ENCODE measurements around the gene KLK14. TPM values are rescaled to one million over a fixed set of nuclear protein-coding genes. Genes with fewer than 3 reads are reported as not detected.
A peak's percentile ranks its signal among the peaks of the same experiment; 100 is the strongest.

KLK14 gene
- total RNA-seq, 1 donor from 2014 or later = not detected

DNA sequence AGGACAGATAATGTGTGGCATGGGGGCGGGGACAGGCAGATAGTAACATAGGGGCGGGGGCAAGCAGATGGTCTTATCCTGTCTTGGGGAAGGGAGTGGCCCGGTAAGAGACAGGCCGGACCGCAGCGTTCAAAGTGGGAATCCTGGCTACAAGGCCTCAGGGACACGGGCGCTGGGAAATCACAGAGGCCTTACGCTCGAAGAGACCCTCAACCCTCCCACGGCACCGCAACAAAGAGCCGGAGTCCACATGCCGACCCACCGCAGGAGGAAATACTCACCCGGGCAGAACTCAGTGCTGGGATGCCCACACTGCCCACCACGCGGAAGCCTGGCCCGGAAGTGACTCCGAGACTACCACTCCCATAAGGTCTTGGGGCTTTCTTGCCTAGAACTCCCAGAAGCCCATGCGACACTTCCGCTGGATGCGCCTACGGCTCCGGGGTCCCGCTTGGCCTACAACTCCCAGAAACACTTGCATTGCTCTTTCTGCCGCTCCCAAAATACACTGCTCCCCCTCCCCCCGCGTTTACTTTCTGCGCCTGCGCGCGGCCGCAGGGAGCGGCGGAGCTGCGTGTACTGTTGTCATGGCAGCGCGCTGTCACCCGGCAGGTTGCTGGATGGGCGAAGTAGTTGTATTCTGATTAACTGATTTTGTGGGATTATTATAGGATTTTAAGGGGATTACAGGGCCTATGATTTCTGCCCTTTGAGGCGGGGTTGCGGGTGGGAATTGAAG is 25.5 kb upstream of the KLK14 start, which contains the start of gene CTU1:
Gene CTU1, minus strand, starts transcription at position 344 of the 739 bp plus-strand sequence. CDS start 3,840 bp downstream, outside the sequence.
- peak; percentile 98 for DNase-seq (ENCODE audit: low read depth, low spot score)

DNA sequence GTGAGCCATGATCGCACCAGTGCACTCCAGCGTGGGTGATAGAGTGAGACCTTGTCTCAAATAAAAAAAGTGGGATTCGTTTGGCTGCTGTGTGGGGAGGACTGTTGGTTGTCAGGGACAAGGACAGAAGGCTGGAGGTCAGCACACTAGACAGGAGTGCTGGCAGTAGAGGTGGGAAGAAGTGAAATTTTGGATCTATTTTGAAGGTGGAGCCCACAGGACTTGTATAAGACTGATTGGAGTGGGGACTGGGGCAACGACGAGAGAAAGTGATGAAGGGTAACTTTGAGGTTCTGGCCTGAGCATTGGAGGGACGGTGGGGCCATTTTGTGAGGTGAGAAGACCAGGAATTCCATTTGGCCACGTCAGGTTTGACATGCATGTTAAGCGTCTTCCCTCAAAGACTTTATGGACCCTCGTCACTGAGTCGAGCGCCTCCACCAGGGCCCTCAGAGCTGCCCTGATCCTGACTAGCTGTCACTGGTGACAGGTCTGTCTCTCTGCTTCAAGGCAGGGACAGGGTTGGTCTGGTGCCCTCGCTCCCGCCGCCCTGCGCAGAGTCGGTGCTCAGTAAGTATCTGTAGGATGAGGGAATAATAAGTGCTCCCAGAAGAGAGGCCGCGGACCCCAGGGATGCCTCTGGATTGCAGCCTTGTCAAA is 24.8 kb upstream of the KLK14 start:
- DNase-seq (ENCODE audit: low read depth, low spot score) = no peak

DNA sequence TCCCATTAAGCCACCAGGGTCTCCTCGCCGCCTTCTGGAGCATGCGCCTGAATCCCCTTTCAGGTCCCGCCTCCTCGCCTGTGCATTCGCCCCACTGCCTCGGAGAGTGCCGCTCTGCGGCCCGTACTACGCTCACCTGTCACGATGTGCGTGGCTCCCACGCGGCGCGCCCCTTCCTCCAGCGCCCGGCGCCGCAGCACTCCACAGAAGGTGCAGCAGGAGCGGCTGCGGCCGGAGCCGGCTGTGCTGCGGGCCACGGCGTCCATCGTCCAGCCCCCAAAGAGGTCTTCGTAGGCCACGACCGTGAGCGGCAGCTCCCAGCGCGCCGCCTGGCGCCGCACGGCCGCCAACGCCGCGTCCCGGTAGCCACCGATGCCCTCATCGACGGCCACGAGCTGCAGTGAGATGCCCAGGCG is 21.2 kb upstream of the KLK14 start:
- no peak for DNase-seq (ENCODE audit: low read depth, low spot score)

DNA sequence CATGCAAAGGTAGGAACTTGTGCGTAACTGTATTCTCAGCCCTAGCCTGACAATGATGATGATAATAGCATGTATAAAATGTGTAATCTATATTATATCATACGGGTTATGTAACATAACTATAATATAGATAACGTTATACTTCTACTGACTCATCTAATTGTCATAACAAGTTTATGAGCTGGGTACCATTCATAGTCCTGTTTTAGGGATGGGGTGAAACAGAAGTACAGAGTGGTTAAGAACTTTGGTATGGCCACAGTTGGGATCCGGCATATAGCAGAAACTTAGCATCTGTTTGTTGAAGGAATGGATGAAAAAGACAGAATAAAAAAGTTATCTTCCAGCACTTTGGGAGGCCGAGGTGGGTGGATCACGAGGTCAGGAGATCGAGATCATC is 20.3 kb upstream of the KLK14 start:
- DNase-seq (ENCODE audit: low read depth, low spot score) = no peak

DNA sequence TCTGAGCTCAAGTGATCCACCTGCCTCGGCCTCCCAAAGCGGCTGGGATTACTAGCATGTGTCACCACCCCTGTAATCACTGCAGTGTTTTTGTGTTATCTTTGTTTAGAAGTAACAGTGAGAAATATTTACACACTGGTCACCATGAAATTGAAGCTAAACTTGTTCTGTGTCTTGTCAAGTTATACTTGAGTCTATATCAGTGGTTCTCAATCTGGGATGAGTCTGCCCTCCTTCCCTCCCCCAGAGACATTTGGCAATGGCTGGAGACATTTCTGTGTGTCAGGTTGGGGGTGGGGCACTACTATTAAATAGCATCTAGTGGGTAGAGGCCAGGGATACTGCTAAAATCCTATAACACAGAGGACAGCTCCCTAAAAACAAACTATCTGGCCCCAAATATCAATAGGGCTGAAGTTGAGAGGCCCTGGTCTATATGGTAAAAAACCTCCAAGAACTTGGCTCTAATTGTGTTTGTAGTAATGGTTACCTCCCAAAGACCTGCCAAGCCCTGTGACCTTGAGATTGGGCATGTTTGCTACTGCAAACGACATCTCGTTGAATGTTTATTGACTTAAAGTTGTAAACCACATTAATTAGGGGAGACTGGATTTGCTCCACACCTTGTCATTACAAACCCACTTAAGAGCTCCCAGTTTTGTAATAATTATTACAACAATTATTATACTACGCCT is 18.6 kb upstream of the KLK14 start:
- DNase-seq (ENCODE audit: low read depth, low spot score) = no peak

DNA sequence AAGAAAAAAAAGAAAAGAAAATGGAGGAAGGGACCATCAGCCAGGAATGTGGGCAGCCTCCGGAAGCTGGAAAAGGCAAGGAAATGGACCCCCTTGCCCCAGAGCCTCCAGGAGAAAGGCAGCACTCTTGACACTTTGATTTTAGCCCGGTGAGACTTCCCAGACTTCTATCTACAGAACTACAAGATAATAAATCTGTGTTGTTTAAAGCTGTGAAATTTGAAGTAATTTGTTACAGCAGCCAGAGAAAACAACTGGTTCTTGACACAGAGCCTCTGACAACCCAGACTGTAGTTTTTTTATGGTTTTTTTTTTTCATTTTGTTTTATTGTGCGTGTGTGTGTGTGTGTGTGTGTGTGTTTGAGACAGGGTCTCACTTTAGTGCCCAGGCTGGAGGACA is 17.9 kb upstream of the KLK14 start:
- DNase-seq (ENCODE audit: low read depth, low spot score) = no peak

DNA sequence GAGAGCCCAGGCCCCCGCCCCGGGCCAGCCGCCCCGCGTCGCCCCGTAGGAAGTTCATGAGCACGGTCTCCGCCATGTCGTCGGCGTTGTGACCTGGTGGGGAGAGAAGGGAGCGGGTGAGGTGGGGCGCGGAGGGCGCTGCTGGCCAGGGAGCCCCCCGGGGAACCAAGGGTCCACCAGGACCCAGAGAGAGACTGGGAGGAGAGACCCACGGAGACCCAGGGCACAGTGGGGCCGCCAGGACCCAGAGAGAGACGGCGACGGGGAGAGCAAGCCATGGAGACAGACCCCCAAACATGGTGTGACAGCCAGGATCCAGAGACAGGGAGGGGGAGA is 16.3 kb upstream of the KLK14 start:
- DNase-seq (ENCODE audit: low read depth, low spot score) = no peak

DNA sequence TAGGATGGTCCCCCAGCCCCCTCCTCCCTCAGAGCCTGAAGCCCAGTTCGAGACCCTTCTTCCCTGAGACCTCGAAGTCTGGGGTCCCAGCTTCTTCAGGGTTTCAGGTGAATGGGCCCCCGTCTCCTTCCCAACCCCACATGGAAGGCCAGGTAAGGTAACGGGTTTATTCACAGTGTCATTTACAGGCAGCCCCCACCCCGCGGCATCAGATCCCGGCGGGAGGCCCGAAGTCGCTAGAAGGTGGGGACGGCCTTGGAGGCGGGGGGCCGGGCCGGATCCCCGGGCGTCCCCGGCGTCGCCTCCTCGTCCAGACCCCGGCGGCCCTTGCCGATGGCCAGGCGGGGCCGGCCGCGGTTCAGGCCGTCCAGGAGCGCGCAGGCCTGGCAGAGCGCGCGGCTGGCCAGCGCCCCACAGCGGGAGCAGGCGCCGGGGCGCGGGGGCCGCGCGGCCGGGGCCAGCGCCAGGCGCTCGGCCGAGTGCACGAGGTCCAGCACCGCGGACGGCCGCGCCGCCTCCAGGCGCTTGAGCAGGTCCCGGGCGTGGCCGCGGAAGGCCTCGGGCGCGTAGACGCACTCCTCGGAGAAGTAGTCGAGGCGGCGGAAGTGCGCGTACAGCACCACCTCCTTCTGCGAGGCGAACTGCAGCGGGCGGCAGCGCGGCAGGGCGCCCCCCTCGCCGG is 15.8 kb upstream of the KLK14 start:
- DNase-seq (ENCODE audit: low read depth, low spot score) = no peak

DNA sequence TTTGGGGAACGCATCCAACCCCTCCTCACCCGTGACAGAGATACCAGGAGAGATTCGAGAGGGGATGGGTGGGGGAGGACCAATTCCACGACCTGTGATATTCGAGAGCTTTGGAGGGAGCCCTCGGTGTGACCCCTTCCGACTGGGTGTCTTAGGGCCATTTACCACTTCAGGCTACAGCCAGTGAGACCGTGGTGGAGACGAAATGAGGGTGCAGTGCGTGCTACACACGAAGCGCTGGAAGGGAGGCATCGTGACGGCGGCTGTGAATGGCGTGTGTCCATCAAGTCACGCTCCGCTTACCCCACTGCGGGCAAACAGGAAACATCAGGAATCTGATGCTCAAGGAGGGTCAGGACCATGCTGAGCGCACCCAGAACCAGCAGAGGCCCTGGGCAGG is 15.1 kb upstream of the KLK14 start:
- DNase-seq (ENCODE audit: low read depth, low spot score) = no peak

DNA sequence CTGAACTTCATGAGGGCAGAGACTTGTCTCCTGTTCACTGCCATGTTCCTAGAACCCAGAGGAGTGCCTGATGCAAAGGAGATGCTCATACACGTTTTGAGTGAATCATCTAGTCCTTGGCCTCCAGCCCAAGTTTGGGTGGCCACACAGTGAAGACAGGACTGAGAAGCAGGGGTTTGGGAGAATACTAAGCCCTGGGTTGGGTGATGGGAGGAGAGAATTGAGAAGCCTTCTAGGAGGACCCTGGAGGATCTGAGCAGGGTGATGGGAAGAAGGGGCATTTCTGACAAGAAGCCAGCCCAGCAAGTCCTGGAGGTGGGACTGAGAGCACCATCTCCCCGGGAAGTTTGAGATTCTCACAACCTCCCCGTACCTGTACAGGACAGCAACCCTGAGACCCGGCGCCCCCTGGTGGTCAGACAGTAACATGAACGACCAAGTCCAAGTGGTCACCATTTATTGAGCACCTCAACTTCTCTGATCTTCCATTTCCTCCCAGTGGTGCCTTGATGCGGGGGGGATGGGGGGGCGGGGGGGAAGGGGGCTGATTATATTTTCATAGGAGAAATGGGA is 14.6 kb upstream of the KLK14 start:
- no peak for DNase-seq (ENCODE audit: low read depth, low spot score)

DNA sequence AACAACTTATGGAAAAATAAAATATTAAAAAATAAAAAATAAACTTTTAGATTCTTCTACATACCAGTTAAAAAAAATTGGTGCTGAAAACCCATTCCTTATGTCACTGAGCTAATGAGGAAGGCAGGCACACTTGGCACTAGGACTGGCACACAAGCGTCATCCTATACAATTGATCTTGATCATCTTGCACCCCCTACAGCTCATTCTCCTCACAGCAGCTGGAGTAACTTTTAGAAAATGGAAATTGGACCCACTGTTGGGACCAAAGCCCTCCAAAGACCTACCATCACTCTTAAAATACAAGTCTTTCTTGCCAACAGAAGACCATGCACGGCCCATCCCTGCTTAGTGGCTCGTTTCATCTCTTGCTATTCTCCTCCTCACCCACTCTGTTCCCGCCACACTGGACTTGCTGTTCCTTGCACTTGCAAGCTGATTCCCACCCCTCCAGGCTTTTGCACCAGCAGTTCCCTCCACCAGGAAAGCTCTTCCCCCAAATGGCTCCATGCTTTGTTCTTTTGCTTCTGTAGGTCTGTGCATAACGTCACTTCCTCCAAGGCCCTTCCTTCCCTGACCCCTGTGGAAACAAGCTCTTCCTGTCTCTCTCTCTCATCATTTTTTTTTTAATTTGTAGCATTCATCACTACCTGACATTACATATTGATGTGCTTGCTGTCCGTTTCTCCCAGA is 13.9 kb upstream of the KLK14 start:
- DNase-seq (ENCODE audit: low read depth, low spot score) = no peak

DNA sequence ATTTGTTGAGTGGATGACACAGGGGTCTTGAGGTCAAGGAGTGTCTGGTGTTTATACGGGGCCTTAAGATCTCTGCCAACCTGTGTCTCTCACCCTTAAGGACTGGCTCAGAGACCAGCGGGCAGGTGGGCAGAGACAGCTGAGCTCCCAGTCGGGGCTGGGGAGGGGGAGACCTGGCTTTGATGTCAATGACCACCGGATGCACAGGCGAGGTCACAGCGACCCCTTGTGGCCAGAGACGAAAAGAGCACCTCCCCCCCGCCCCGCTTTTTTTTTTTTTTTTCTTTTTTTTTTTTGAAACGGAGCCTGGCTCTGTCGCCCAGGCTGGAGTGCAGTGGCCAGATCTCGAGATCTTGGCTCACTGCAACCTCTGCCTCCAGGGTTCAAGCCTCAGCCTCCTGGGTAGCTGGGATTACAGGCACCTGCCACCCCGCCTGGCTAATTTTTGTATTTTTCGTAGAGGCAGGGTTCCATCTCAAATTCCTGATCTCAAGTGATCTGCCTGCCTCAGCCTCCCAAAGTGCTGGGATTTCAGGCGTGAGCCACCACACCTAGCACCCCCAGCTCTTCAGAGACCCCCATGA is 12.1 kb upstream of the KLK14 start:
- no peak for DNase-seq (ENCODE audit: low read depth, low spot score)

DNA sequence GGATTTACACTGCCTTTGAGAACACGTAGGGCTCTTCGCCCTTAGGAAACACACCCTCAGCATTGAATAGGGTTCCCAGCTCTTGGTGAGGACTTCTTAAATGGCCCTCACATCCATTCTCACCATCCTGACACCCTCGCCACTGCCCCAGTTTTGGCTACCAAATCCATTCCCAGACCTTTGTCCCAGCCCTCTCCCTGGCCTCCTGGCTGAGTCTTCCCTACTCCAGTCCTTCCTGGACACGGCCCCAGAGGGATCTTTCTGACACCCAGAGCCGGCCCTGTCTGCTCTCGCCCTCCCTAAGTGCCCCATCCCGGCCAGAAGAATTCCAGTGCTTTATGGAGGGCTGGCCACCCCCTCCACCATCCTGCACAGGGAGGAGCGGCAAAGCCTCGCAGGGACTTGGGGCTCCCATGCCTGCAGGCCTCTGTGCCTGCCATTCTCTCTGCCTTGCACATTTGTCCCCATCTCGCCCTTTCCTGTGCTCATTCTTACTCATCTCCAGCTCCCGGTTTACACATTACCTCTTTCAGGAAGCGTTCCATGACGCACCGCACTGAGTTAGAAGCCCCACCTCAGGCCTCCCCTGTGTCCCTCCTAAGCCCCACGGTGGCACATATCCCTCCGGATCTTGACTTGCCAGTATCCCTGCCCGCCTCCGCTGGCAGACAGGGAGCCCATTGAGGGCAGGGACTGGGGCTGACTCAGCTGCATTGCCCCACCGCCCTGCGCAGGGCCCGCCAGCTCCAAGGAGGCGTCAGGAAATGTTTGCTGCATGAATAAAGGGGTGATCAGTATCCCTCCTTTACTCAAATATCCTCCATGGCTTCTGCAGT is 11.0 kb upstream of the KLK14 start:
- no peak for DNase-seq (ENCODE audit: low read depth, low spot score)

DNA sequence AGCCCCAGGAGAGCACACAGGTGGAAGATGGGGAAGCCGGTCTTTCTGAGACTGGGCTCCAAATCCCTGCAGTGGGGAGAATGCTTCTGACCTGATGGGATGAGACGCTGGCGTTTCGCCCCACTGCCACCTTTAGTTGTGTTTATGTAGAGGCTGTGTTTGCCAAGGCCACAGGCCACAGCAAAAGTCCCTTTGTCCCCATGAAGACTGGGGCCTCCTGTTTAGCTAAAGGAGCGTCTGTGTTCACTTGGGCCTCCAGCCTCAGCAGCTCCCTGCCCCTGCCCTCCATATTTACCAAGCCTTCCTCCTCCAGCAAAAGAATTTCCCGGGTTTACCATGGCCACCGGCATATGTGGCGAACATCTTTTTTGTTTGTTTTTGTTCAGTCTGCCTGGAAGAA is 10.4 kb upstream of the KLK14 start:
- DNase-seq (ENCODE audit: low read depth, low spot score) = no peak

DNA sequence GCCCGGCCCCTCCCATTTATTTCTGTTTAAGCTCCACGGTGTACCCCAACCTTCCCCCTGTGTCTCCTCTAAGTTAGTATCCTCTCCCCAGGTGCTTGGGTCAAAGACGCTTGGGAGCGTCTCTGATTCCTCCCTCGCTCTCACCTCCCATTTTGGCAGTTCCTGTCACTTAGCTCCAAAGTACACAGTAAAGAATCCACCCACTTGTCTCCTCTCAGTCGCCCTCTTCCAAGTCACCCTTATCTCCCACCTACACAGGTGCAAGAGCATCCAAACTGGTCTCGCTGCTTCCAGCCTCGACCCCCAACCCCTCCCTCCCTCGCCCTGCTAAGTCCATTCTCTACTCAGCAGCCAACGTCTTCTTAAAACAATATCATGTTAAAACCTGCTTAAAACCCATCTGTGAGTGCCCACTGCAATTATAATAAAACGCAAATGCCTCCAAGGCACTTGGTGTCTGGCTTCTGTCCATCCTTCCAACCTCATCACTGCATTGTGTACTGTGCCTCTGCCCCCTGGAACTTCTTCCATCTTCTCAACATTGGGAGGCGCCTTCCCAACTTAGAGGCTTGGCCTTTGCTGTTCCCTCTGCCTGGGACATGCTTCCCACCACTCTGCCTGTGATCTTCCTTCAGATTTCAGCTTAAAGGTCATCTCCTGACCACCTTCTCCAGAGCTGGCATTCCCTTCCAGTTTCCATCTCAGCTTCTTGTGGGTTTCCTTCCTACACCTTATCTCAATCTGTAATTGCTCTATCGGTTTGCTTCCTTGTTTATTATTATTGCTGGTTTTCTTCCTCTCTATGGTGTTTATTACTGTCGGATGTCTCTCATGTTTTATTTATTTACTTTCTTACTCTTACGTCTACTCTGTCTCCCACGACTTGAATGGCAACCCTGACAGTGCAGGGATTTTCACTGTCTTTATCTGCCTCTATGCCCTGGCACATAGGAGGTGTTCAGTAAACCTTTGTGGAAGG is 9.5 kb upstream of the KLK14 start:
- no peak for DNase-seq (ENCODE audit: low read depth, low spot score)

DNA sequence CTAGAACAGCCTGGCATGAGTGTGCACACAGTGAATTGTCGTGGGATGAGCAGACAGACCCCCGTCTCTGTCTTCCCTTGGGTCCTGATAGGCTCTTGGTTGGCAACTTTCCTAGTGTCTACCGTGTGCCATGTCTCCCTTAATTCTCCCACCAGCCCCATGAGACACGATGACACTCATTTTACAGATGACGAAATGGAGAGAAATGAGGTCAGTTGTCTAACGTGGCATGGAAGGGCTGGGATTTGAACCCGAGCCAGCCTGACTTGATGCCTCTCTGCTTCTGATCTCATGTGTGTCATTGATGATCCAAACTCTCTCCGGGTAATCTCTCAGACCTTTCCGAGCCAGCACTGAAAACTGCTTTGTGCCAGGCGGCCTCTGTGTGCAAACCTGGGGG is 8.4 kb upstream of the KLK14 start:
- DNase-seq (ENCODE audit: low read depth, low spot score) = no peak

DNA sequence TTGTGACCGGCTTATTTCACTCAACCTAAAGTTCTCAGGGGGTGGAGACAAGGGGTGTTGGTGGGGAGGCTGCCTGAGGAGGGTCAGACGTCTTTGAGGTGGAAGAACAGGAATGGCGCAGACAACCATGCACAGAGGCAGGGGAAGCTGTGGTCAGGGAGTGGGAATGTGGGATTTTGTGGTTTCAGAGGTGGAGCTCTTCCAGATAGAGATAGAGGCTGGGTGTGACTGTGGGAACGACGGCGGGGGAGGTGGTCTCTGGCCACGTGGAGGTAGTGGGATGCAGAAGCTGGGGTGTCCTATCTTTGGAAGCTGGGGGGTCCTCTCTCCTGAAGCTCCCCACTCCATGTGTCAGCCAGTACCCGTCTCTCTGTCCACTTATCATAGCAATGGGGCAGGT is 7.8 kb upstream of the KLK14 start:
- no peak for DNase-seq (ENCODE audit: low read depth, low spot score)

DNA sequence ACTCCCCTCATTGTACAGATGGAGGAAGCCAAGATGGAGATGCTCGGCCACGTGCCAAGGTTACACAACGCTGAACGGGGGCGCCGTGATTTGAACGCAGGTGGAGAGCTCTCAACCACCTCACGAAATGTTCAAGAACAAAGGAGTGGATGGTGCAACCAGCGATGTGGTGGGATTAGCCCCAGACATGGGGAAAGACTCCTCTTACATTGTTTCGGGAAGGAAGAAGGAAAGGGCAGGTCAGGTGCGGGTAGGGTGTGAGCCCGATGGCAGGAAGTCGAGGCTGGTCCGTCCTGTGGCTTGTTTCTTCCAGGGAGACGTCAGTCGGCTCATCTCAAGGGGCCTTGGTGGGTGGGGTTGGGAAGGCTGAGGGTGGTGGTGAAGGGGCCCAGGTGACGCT is 7.1 kb upstream of the KLK14 start:
- DNase-seq (ENCODE audit: low read depth, low spot score) = no peak
